ENCODE results near the gene ELMO1.

DNA sequence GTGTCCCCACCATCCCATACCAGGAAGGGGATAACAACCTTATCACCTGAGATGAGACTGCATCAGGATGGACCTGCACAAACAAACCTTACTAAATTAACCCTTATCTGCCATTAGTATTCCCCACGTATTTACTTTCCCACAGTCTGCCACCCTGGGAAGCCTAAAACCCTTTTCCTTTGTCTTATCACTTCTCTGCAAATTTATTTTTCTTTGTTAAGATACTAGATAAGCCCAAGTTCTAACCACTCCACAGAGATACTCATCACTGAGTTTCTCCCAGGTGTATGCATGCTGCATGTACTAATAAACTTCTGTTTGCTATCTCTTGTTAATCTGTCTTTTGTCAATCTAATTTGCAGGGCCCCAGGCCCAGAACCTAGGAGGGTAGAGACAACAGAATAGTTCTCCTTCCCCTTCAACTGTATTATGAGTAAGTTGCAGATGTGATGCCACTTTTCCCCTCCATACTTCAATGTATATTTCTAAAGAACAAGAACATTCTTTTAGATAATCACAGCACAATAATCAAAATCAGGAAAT, 66.0 kb downstream of the ELMO1 start:
- TF ChIP-seq POLR2A (IDR thresholded peaks at IDR 0.05; ENCODE audit: low read length): no peak
- no peak for TF ChIP-seq GATA1 (IDR thresholded peaks at IDR 0.05; ENCODE audit: low read depth, low read length)
